ENCODE measurements around the gene NF2. TPM values are rescaled to one million over a fixed set of nuclear protein-coding genes. Genes with fewer than 3 reads are reported as not detected.
"Not testable (repeated sequence)": the region's sequence is repeated elsewhere in the genome, so short reads cannot be mapped to it uniquely, and the experiment has no call there.

The NF2 gene
- total RNA-seq = 99.5 and 129 TPM in 2 replicates

DNA sequence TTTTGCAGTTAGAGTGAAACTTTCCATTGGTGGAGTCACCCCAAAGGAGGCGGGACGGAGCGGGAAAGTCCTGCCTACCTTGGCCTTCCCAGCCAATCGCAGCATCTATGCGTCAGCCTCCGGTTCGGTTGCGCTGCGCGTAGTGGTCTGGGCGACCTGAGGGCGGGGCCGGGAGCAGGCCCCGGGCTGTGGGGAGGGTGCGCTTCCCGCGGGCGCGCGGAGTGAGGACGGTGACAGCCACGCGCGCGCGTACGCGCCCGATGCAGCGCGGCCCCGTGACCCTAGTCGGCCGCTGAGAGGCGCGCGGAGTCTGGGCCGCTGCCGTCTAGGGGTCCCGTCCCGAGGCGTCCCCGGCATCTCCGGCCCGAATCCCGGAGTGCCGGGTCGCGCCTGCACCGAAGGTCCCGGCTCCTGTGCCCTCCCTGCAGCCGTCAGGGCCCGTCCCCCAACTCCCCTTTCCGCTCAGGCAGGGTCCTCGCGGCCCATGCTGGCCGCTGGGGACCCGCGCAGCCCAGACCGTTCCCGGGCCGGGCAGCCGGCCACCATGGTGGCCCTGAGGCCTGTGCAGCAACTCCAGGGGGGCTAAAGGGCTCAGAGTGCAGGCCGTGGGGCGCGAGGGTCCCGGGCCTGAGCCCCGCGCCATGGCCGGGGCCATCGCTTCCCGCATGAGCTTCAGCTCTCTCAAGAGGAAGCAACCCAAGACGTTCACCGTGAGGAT is at the start of gene NF2:
Gene NF2 (plus strand): TSS at position 276 of the 718 bp plus-strand sequence. CDS start 366 bp downstream, at position 642.
- DNase-seq (ENCODE audit: extremely low read depth, low read depth, low spot score) = peak; percentile 97

DNA sequence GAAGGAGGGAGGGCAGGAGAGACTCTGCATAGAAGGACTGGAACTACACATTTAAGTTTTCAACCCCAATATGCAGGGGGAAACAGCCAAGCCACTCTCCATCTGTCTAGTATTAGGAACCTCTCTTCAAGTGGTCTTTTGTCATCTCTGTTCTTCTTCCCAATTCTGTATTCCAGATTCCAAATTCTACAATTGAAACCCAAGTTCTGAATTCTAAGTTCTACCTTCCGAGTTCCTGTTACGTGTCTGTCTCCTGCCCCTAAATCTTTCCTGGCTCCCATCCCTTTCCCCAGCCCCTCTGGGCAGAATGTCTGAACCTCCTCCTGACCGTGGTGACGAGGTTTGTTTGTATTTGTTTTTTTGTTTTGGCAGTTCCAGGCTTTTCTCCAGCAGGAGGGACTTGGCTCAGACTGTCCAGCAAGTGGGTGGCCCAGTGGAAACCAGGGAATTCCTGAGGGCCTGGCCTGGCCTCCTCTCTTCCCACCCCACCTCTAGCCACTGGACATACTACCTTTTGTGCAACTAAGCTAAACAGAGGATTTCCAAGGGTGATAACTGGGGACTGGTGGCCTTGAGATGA is 48.3 kb upstream of the NF2 start:
- no peak for DNase-seq (ENCODE audit: extremely low read depth, low read depth, low spot score)

DNA sequence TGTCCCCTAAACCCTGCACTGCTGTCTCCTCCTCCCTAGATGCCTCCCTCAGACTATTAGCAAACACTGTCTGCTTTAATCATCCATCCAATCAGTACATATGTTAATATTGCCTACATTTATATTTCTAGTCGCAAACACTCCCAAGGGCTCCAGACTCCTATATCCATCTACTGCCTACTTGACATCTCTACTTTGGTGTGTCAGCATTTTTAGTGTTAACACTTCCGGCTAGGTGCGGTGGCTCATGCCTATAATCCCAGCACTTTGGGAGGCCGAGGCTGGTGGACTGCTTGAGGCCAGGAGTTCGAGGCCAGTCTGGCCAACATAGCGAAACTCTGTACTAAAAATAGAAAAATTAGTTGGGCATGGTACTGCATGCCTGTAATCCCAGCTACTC is 44.4 kb upstream of the NF2 start:
- no peak for DNase-seq (ENCODE audit: extremely low read depth, low read depth, low spot score)

GRCh38 chr22:29559853-29560252 is 43.6 kb upstream of the NF2 start:
- DNase-seq (ENCODE audit: extremely low read depth, low read depth, low spot score) = no peak

GRCh38 chr22:29563652-29564460 is 39.6 kb upstream of the NF2 start:
- no peak for DNase-seq (ENCODE audit: extremely low read depth, low read depth, low spot score)

DNA sequence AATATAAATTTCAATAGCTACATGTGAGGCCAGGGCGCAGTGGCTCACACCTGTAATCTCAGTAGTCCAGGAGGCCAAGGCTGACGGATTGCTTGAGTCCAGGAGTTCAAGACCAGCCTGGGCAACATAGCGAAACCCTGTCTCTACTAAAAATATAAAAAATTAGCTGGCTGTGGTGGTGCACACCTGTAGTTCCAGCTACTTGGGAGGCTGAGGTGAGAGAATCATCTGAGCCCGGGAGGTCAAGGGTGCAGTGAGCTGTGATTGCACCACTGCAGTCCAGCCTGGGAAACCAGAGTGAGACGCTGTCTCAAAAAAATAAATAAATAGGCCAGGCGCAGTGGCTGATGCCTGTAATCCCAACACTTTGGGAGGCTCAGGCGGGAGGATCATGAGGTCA is 36.9 kb upstream of the NF2 start:
- DNase-seq (ENCODE audit: extremely low read depth, low read depth, low spot score) = not testable (repeated sequence)

DNA sequence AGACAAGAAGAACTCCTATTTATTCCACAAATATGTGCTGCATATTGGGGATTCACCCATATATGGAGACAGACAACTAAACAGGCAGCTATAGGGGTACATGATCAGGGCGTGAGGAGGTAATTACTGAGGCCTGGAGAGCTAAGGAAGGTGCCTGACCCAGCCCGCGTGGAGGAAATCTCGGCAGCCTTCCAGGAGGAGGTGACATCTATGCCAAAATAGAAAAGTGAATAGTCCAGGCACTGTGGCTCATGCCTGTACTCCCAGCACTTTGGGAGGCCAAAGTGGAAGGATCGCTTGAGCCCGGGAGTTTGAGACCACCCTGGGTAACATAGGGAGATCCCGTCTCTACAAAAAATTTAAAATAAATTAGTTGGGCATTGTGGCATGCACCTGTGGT is 36.1 kb upstream of the NF2 start:
- DNase-seq (ENCODE audit: extremely low read depth, low read depth, low spot score) = no peak

GRCh38 chr22:29569011-29569678 is 34.3 kb upstream of the NF2 start:
- DNase-seq (ENCODE audit: extremely low read depth, low read depth, low spot score) = no peak

GRCh38 chr22:29570456-29570855 is 33.0 kb upstream of the NF2 start:
- DNase-seq (ENCODE audit: extremely low read depth, low read depth, low spot score) = no peak

DNA sequence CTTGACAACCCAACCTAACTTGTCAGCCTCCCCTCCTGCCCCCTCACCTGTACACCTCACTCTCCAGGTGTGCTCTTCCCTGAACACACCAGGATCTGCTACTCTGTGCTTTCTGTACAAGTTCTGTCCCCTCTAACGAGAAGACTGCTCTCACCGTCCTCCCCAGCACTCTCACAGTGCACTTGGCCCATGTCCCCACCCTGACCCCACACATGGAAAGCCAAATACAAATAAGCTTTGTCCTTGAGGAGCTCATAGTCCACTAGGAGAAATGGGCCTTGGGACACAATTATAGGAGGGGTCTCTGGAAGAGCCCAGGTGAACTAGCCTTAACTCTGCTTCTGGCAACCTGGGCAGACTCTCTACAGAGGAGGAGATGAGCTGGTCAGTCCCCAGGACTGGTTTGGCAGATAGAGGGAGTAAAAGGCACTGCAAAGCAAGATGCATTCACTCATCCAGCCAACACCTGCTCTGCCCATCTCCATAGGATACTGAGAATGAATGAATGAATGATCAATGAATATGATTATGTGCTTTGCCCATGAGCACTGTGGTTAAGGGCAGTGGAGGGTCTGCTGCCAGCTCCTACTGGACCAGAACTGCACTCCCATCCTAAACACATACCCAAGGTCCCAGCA is 32.4 kb upstream of the NF2 start:
- DNase-seq (ENCODE audit: extremely low read depth, low read depth, low spot score) = no peak

DNA sequence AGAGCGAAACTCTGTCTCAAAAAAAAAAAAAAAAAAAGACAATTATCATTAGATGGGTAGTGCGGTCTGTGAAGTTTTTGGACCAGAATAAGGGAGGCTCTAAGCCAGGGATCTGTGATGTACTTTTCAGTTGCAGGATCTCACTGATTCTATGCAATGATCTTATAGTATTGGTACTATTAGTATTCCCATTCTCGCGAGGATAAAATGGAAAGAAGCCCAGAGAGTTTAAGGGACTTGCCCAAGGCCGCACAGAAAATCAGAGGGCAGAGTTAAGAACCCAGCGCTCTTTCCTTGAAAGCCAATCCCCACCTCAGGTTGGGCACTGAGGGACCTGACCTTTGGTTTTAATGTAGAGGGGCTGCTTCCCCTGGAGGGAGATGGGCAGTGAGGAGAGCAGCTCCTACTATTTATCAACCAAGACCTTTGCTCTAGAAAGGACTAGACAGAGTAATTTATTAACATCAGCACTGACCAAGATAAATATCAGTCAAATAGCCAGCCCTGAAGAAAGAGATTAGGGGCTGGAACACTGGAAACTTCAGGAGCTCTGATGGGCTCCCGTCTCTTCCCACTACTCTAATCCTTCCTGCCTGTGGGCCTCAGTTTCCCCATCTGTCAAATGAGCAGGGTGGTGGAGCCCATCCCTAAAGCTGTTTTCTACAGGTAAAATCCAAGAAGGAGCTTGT is 28.5 kb upstream of the NF2 start:
- no peak for DNase-seq (ENCODE audit: extremely low read depth, low read depth, low spot score)

GRCh38 chr22:29578462-29579200 is 24.8 kb upstream of the NF2 start:
- DNase-seq (ENCODE audit: extremely low read depth, low read depth, low spot score) = no peak

GRCh38 chr22:29580200-29580810 is 23.1 kb upstream of the NF2 start:
- DNase-seq (ENCODE audit: extremely low read depth, low read depth, low spot score) = no peak

- DNase-seq (ENCODE audit: extremely low read depth, low read depth, low spot score) = no peak
Observed at GRCh38 chr22:29581799-29582198, 21.6 kb upstream of the NF2 start.

- no peak for DNase-seq (ENCODE audit: extremely low read depth, low read depth, low spot score)
Observed at GRCh38 chr22:29584975-29585374, 18.5 kb upstream of the NF2 start.

DNA sequence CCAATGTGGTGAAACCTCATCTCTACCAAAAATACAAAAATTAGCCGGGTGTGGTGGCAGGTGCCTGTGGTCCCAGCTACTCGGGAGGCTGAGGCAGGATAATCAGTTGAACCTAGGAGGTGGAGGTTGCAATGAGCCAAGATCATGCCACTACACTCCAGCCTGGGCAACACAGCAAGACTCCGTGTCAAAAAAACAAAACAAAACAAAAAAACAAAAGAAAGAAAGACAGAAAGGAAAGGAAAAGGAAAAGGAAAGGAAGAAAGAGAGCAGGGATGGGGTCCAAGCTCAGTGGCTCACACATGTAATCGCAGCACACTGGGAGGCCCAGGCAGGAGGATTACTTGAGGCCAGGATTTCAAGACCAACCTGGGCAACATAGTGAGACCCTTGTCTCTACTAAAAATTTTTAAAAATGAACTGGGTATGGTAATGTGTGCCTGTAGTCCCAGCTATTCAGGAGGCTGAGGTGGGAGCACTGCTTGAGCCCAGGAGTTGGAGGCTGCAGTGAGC is 17.2 kb upstream of the NF2 start:
- DNase-seq (ENCODE audit: extremely low read depth, low read depth, low spot score) = not testable (repeated sequence)

GRCh38 chr22:29587938-29588699 is 15.3 kb upstream of the NF2 start:
- DNase-seq (ENCODE audit: extremely low read depth, low read depth, low spot score) = no peak

GRCh38 chr22:29593923-29594322 is 9.5 kb upstream of the NF2 start:
- no peak for DNase-seq (ENCODE audit: extremely low read depth, low read depth, low spot score)

All from glomerular endothelial cell (primary cell).